ENCODE measurements around the gene WDR20. TPM values are rescaled to one million over a fixed set of nuclear protein-coding genes. Genes with fewer than 3 reads are reported as not detected.
"Not testable (repeated sequence)": the region's sequence is repeated elsewhere in the genome, so short reads cannot be mapped to it uniquely, and the experiment has no call there.

WDR20 gene
- total RNA-seq, 4 donors from 2014 or later, result 21.3 to 31.3 (median 24.6) TPM

DNA sequence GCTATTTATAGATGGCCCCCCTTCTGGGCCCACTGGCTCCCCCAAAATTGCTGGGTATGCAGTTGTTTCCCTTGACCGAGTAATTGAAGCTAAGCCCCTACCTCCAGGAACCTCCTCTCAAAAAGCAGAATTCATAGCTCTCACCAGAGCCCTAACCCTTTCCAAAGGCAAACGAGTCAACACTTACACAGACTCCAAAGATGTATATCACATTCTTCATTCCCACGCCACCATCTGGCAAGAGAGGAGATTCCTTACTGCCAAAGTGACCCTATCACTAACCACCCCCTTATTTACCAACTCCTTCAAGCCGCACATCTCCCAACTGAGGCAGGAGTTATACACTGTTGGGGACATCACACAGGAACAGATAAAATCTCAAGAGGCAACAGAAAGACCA is 98.4 kb downstream of the WDR20 start:
- Histone ChIP-seq H3K9me3 (no peaks in the 10 kb centered on the region), H3K36me3 (no peaks in the 10 kb centered on the region), H3K27ac (no peak overlapping the region), H3K4me1 (peaks cover 0 to 8% (median 3%) of the 10 kb centered on the region in 4 donors), H3K4me3 (no peak overlapping the region), H3K27me3 (no peaks in the 10 kb centered on the region)
- intact Hi-C loops (cut with DNase I; ENCODE audit: low total_unique reads) (no loop called here), in situ Hi-C loops (cut with MboI; ENCODE audit: low pct_ligation_motif_present in 1 of 4, low pct_unique_long_range_greater_than_20kb in 1 of 4, low sequenced_read_pairs in 3 of 4) (loop anchor here in 2 of 4 donors (5.0 to 10.0 kb wide), 2 partner anchors 74 to 77 kb away; partner anchors contain the start of gene ZNF839 (in 1 of the 2))
- TF ChIP-seq POLR2A (IDR thresholded peaks at IDR 0.05) (no peak), POLR2AphosphoS5 (IDR thresholded peaks at IDR 0.05) (no peak), EP300 (IDR thresholded peaks at IDR 0.05; ENCODE audit: low read depth) (no peak)
- TF ChIP-seq, protein P1, sequence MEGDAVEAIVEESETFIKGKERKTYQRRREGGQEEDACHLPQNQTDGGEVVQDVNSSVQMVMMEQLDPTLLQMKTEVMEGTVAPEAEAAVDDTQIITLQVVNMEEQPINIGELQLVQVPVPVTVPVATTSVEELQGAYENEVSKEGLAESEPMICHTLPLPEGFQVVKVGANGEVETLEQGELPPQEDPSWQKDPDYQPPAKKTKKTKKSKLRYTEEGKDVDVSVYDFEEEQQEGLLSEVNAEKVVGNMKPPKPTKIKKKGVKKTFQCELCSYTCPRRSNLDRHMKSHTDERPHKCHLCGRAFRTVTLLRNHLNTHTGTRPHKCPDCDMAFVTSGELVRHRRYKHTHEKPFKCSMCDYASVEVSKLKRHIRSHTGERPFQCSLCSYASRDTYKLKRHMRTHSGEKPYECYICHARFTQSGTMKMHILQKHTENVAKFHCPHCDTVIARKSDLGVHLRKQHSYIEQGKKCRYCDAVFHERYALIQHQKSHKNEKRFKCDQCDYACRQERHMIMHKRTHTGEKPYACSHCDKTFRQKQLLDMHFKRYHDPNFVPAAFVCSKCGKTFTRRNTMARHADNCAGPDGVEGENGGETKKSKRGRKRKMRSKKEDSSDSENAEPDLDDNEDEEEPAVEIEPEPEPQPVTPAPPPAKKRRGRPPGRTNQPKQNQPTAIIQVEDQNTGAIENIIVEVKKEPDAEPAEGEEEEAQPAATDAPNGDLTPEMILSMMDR (IDR thresholded peaks at IDR 0.05), result no peak
- 79 to 92% methylated on average over 4 of the region's 4 CpGs for WGBS, 2 donors (ENCODE audit: low coverage in 1 of 2)
- DNase-seq, result no peak

DNA sequence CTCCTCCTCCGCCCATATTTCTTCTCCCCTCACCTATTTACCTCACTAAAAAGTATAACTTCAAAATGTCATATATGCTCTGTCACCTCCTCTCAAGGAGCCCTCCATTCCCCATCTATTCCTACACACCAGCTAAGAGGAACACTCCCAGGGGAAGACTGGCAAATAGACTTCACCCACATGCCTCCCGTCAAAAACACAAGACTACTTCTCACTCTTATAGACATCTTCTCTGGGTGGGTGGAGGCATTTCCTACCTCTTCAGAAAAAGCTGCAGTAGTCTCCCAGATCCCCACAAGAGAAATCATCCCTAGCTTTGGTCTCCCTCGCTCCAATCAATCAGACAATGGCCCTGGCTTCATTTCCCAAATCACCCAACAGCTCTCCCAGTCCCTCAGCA is 99.1 kb downstream of the WDR20 start:
- peaks cover 0 to 8% (median 3%) of the 10 kb centered on the region in 4 donors for H3K4me1 ChIP-seq
- WGBS, 2 donors (ENCODE audit: low coverage in 1 of 2), result 78 to 86% methylated on average over 1 to 3 of the region's 3 CpGs
- no peak for DNase-seq
- H3K27me3 ChIP-seq, result no peaks in the 10 kb centered on the region
- no peaks in the 10 kb centered on the region for H3K9me3 ChIP-seq
- intact Hi-C loops (cut with DNase I; ENCODE audit: low total_unique reads), result no loop called here
- no peak overlapping the region for H3K27ac ChIP-seq
- in situ Hi-C loops (cut with MboI; ENCODE audit: low pct_ligation_motif_present in 1 of 4, low pct_unique_long_range_greater_than_20kb in 1 of 4, low sequenced_read_pairs in 3 of 4), result loop anchor here in 2 of 4 donors (5.0 to 10.0 kb wide), 2 partner anchors 74 to 76 kb away; partner anchors contain the start of gene ZNF839 (in 1 of the 2)
- TF ChIP-seq EP300 (IDR thresholded peaks at IDR 0.05; ENCODE audit: low read depth) (no peak), POLR2AphosphoS5 (IDR thresholded peaks at IDR 0.05) (no peak), POLR2A (IDR thresholded peaks at IDR 0.05) (no peak)
- TF ChIP-seq, protein P1 (IDR thresholded peaks at IDR 0.05), result no peak
- no peaks in the 10 kb centered on the region for H3K36me3 ChIP-seq
- H3K4me3 ChIP-seq, result no peak overlapping the region

DNA sequence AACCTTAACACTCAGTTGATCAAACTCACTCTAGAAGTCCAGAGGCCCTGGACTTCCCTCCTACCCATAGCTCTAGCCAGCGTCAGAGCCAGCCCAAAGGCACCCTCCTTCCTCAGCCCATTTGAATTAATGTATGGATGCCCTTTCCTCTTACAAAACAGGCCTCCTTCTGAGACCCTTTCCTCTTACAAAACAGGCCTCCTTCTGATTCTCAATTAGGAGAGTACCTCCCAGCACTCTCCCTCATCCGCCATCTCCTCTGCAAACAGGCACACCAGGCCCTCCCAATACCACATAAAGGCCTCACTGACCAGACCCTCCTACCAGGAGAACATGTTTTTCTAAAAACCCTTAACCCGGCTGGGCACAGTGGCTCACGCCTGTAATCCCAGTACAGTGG is 99.5 kb downstream of the WDR20 start:
- in situ Hi-C loops (cut with MboI; ENCODE audit: low pct_ligation_motif_present in 1 of 4, low pct_unique_long_range_greater_than_20kb in 1 of 4, low sequenced_read_pairs in 3 of 4) (loop anchor here in 2 of 4 donors (5.0 to 10.0 kb wide), 2 partner anchors 73 to 76 kb away; partner anchors contain the start of gene ZNF839 (in 1 of the 2)), intact Hi-C loops (cut with DNase I; ENCODE audit: low total_unique reads) (no loop called here)
- no peaks in the 10 kb centered on the region for H3K9me3 ChIP-seq

DNA sequence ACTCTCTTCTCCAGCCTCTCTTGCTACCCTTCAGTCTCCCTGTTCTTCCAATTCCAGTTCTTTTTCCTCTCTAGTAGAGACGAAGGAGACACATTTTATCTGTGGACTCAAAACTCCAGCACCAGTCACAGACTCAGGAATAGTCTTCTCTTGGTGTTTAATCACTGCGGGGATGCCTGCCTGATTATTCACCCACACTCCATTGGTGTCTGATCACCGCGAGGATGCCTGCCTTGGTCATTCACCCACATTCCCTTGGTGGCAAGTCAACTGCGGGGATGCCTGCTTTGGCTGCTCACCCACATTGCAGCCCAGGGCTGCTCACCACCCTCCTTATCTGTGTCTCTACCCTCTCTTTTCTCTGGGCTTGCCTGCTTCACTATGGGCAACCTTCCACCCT is 100.8 kb downstream of the WDR20 start:
- H3K4me1 ChIP-seq; H3K36me3 ChIP-seq; DNase-seq; H3K27me3 ChIP-seq; H3K9me3 ChIP-seq; H3K4me3 ChIP-seq; in situ Hi-C loops (cut with MboI; ENCODE audit: low pct_ligation_motif_present in 1 of 4, low pct_unique_long_range_greater_than_20kb in 1 of 4, low sequenced_read_pairs in 3 of 4); H3K27ac ChIP-seq; intact Hi-C loops (cut with DNase I; ENCODE audit: low total_unique reads): not testable (repeated sequence)
- 92 to 100% methylated on average over 1 to 5 of the region's 5 CpGs for WGBS, 2 donors (ENCODE audit: low coverage in 1 of 2)

More for the DNA sequence above, 99.5 kb downstream of the WDR20 start:
- Histone ChIP-seq H3K4me1 (peaks cover 0 to 8% (median 3%) of the 10 kb centered on the region in 4 donors), H3K27ac (no peak overlapping the region), H3K36me3 (no peaks in the 10 kb centered on the region), H3K27me3 (no peaks in the 10 kb centered on the region), H3K4me3 (no peak overlapping the region)
- 84 to 93% methylated on average over 2 to 4 of the region's 4 CpGs for WGBS, 2 donors (ENCODE audit: low coverage in 1 of 2)
- DNase-seq, result no peak
- TF ChIP-seq POLR2AphosphoS5 (IDR thresholded peaks at IDR 0.05), result no peak
- no peak for TF ChIP-seq POLR2A (IDR thresholded peaks at IDR 0.05)
- no peak for TF ChIP-seq EP300 (IDR thresholded peaks at IDR 0.05; ENCODE audit: low read depth)
- TF ChIP-seq, protein P1 (IDR thresholded peaks at IDR 0.05), result no peak

DNA sequence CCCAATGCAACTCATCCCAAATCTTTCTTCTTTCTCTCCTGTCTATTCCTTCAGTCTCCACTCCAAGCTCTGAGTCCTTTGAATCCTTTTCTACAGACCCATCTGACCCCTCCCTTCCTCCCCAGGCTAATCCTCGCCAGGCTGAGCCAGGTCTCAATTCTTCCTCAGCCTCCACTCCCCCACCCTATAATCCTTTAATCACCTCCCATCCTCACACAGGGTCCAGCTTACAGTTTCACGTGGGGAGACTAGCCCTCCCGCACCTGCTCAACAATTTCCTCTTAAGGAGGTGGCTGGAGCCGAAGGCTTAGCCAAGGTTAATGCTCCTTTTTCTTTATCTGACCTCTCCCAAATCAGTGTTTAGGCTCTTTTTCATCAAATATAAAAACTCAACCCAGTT is 101.5 kb downstream of the WDR20 start:
- no peak for DNase-seq
- Histone ChIP-seq H3K4me3 (no peak overlapping the region), H3K27ac (no peak overlapping the region), H3K4me1 (no peaks in the 10 kb centered on the region), H3K36me3 (no peaks in the 10 kb centered on the region), H3K9me3 (no peaks in the 10 kb centered on the region), H3K27me3 (no peaks in the 10 kb centered on the region)
- in situ Hi-C loops (cut with MboI; ENCODE audit: low pct_ligation_motif_present in 1 of 4, low pct_unique_long_range_greater_than_20kb in 1 of 4, low sequenced_read_pairs in 3 of 4), result no loop called here
- TF ChIP-seq POLR2A (IDR thresholded peaks at IDR 0.05), result no peak
- TF ChIP-seq, protein P1 (IDR thresholded peaks at IDR 0.05), result no peak
- TF ChIP-seq POLR2AphosphoS5 (IDR thresholded peaks at IDR 0.05), result no peak
- no peak for TF ChIP-seq EP300 (IDR thresholded peaks at IDR 0.05; ENCODE audit: low read depth)
- 88 to 97% methylated on average over 4 of the region's 4 CpGs for WGBS, 2 donors (ENCODE audit: low coverage in 1 of 2)
- intact Hi-C loops (cut with DNase I; ENCODE audit: low total_unique reads), result no loop called here

DNA sequence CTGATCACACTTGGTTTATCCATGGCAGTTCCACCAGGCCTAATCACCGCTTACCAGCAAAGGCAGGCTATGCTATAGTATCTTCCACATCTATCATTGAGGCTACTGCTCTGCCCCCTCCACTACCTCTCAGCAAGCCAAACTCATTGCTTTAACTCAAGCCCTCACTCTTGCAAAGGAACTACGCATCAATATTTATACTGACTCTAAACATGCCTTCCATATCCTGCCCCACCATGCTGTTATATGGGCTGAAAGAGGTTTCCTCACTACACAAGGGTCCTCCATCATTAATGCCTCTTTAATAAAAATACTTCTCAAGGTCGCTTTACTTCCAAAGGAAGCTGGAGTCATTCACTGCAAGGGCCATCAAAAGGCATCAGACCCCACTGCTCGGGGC is 104.1 kb downstream of the WDR20 start:
- 92 to 100% methylated on average over 3 to 4 of the region's 4 CpGs for WGBS, 2 donors (ENCODE audit: low coverage in 1 of 2)
- H3K36me3 ChIP-seq; H3K27ac ChIP-seq; H3K27me3 ChIP-seq; H3K4me1 ChIP-seq; H3K4me3 ChIP-seq; DNase-seq; in situ Hi-C loops (cut with MboI; ENCODE audit: low pct_ligation_motif_present in 1 of 4, low pct_unique_long_range_greater_than_20kb in 1 of 4, low sequenced_read_pairs in 3 of 4); intact Hi-C loops (cut with DNase I; ENCODE audit: low total_unique reads); H3K9me3 ChIP-seq: not testable (repeated sequence)
